Measurements from ENCODE around the gene SEZ6. TPM values are rescaled to one million over a fixed set of nuclear protein-coding genes. Genes with fewer than 3 reads are reported as not detected.

Gene SEZ6
- total RNA-seq, 4 donors from 2014 or later, result not detected

- in situ Hi-C loops (cut with MboI; ENCODE audit: low sequenced_read_pairs in 4 of 4), result no loop called here
Measured at GRCh38 chr17:28997806-28998205, 8.0 kb downstream of the SEZ6 start.

GRCh38 chr17:28996554-28997096 is 9.2 kb downstream of the SEZ6 start:
- in situ Hi-C loops (cut with MboI; ENCODE audit: low sequenced_read_pairs in 4 of 4) (no loop called here), intact Hi-C loops (cut with DNase I; ENCODE audit: low total_unique reads) (no loop called here)
- Histone ChIP-seq H3K27me3 (no peaks in the 10 kb centered on the region), H3K4me1 (peaks cover 0 to 7% of the 10 kb centered on the region in 2 donors), H3K9me3 (no peaks in the 10 kb centered on the region), H3K27ac (no peak overlapping the region), H3K36me3 (no peaks in the 10 kb centered on the region), H3K4me3 (no peak overlapping the region)
- ATAC-seq (no peak), DNase-seq (no peak)
- TF ChIP-seq POLR2A (IDR thresholded peaks at IDR 0.05) (no peak), CTCF (IDR thresholded peaks at IDR 0.05 in 4 of 5, conservative IDR thresholded peaks at IDR 0.05 in 1 of 5) (no peak)

More at GRCh38 chr17:28997806-28998205, 8.0 kb downstream of the SEZ6 start:
- DNase-seq (no peak), ATAC-seq (no peak)
- H3K27ac ChIP-seq, result no peak overlapping the region
- H3K36me3 ChIP-seq, result no peaks in the 10 kb centered on the region
- H3K27me3 ChIP-seq, result peaks cover 0 to under 1% (median 0%) of the 10 kb centered on the region in 3 donors
- TF ChIP-seq CTCF (IDR thresholded peaks at IDR 0.05 in 4 of 5, conservative IDR thresholded peaks at IDR 0.05 in 1 of 5), result no peak
- TF ChIP-seq POLR2A (IDR thresholded peaks at IDR 0.05), result no peak
- no peaks in the 10 kb centered on the region for H3K9me3 ChIP-seq
- no peak overlapping the region for H3K4me3 ChIP-seq
- peaks cover 0 to 7% of the 10 kb centered on the region in 2 donors for H3K4me1 ChIP-seq
- intact Hi-C loops (cut with DNase I; ENCODE audit: low total_unique reads), result no loop called here

- no peak overlapping the region for H3K27ac ChIP-seq
- intact Hi-C loops (cut with DNase I; ENCODE audit: low total_unique reads) (no loop called here), in situ Hi-C loops (cut with MboI; ENCODE audit: low sequenced_read_pairs in 4 of 4) (no loop called here)
- H3K27me3 ChIP-seq, result no peaks in the 10 kb centered on the region
- H3K4me3 ChIP-seq, result no peak overlapping the region
- ATAC-seq (peak; percentile 70 to 75), DNase-seq (peak in 1 of 2 donors; percentile 39)
- TF ChIP-seq POLR2A (IDR thresholded peaks at IDR 0.05) (no peak), CTCF (IDR thresholded peaks at IDR 0.05 in 4 of 5, conservative IDR thresholded peaks at IDR 0.05 in 1 of 5) (no peak)
- H3K36me3 ChIP-seq, result no peaks in the 10 kb centered on the region
- H3K4me1 ChIP-seq, result peaks cover 0 to 7% of the 10 kb centered on the region in 2 donors
- no peaks in the 10 kb centered on the region for H3K9me3 ChIP-seq
Measured at GRCh38 chr17:28993645-28994426, 12.0 kb downstream of the SEZ6 start.

- no peaks in the 10 kb centered on the region for H3K9me3 ChIP-seq
- no peak overlapping the region for H3K4me3 ChIP-seq
- no peaks in the 10 kb centered on the region for H3K27me3 ChIP-seq
- intact Hi-C loops (cut with DNase I; ENCODE audit: low total_unique reads), result no loop called here
- DNase-seq (no peak), ATAC-seq (no peak)
- H3K27ac ChIP-seq, result no peak overlapping the region
- no peaks in the 10 kb centered on the region for H3K36me3 ChIP-seq
- H3K4me1 ChIP-seq, result peaks cover 0 to 7% of the 10 kb centered on the region in 2 donors
- in situ Hi-C loops (cut with MboI; ENCODE audit: low sequenced_read_pairs in 4 of 4), result no loop called here
- TF ChIP-seq POLR2A (IDR thresholded peaks at IDR 0.05) (no peak), CTCF (IDR thresholded peaks at IDR 0.05 in 4 of 5, conservative IDR thresholded peaks at IDR 0.05 in 1 of 5) (no peak)
Measured at GRCh38 chr17:28992625-28993600, 12.9 kb downstream of the SEZ6 start.

Data from gastrocnemius medialis (tissue), 4 donors.